Measurements from ENCODE around the gene SEC24B.
"Not testable (repeated sequence)": the region's sequence is repeated elsewhere in the genome, so short reads cannot be mapped to it uniquely, and the experiment has no call there.

SEC24B gene

GRCh38 chr4:109552237-109552636 lies 118.6 kb downstream of the SEC24B start:
- no peak for TF ChIP-seq CTCF (IDR thresholded peaks at IDR 0.05; ENCODE audit: extremely low read depth, insufficient read depth, missing control alignments)
- in situ Hi-C loops (cut with MboI; ENCODE audit: low pct_unique_long_range_greater_than_20kb, low sequenced_read_pairs, unreplicated experiment): no loop called here
- no peak for DNase-seq (ENCODE audit: low spot score)

- TF ChIP-seq CTCF (IDR thresholded peaks at IDR 0.05; ENCODE audit: extremely low read depth, insufficient read depth, missing control alignments): no peak
- DNase-seq (ENCODE audit: low spot score): no peak
- in situ Hi-C loops (cut with MboI; ENCODE audit: low pct_unique_long_range_greater_than_20kb, low sequenced_read_pairs, unreplicated experiment): no loop called here
These were observed 119.5 kb downstream of the SEC24B start for GRCh38 chr4:109553130-109553529.

GRCh38 chr4:109554971-109555370 lies 121.4 kb downstream of the SEC24B start:
- in situ Hi-C loops (cut with MboI; ENCODE audit: low pct_unique_long_range_greater_than_20kb, low sequenced_read_pairs, unreplicated experiment): no loop called here
- TF ChIP-seq CTCF (IDR thresholded peaks at IDR 0.05; ENCODE audit: extremely low read depth, insufficient read depth, missing control alignments): no peak
- DNase-seq (ENCODE audit: low spot score): no peak

GRCh38 chr4:109557433-109557832 lies 123.8 kb downstream of the SEC24B start:
- no peak for TF ChIP-seq CTCF (IDR thresholded peaks at IDR 0.05; ENCODE audit: extremely low read depth, insufficient read depth, missing control alignments)
- DNase-seq (ENCODE audit: low spot score): no peak
- in situ Hi-C loops (cut with MboI; ENCODE audit: low pct_unique_long_range_greater_than_20kb, low sequenced_read_pairs, unreplicated experiment): no loop called here

GRCh38 chr4:109558095-109558494 lies 124.5 kb downstream of the SEC24B start:
- in situ Hi-C loops (cut with MboI; ENCODE audit: low pct_unique_long_range_greater_than_20kb, low sequenced_read_pairs, unreplicated experiment); DNase-seq (ENCODE audit: low spot score): not testable (repeated sequence)

- in situ Hi-C loops (cut with MboI; ENCODE audit: low pct_unique_long_range_greater_than_20kb, low sequenced_read_pairs, unreplicated experiment): no loop called here
- DNase-seq (ENCODE audit: low spot score): peak; percentile 42
- no peak for TF ChIP-seq CTCF (IDR thresholded peaks at IDR 0.05; ENCODE audit: extremely low read depth, insufficient read depth, missing control alignments)
These were observed 126.0 kb downstream of the SEC24B start for GRCh38 chr4:109559625-109559982.

GRCh38 chr4:109559983-109560686 lies 126.5 kb downstream of the SEC24B start, which contains the start of gene MCUB:
TSS of gene MCUB (plus strand) at chr4:109560246. CDS start at chr4:109560338, 92 bp downstream.
- in situ Hi-C loops (cut with MboI; ENCODE audit: low pct_unique_long_range_greater_than_20kb, low sequenced_read_pairs, unreplicated experiment): no loop called here
- no peak for TF ChIP-seq CTCF (IDR thresholded peaks at IDR 0.05; ENCODE audit: extremely low read depth, insufficient read depth, missing control alignments)
- peak; percentile 95 for DNase-seq (ENCODE audit: low spot score)

All from GM13977 (cell line).